HEK293 (cell line): ENCODE results near the gene FOLR1.

ENCODE experiments used
- EGR2 ChIP-seq: fragments of 450-650 bp; formaldehyde crosslinking; IDR thresholded peaks from 2 replicates; pipeline ENCODE4 v1.5.1; 2016; ENCODE audit warnings: low read depth, missing biosample characterization, missing genetic modification characterization
- HOXD13 ChIP-seq: sonication (generic); formaldehyde crosslinking; IDR thresholded peaks from 2 replicates; pipeline ENCODE4 v1.8.0; 2022; ENCODE audit warnings: missing genetic modification reagents, borderline replicate concordance
- ZEB2 ChIP-seq: fragments of 450-650 bp; formaldehyde crosslinking; IDR thresholded peaks from 2 replicates; pipeline ENCODE4 v1.5.1; 2016; ENCODE audit warnings: missing biosample characterization, missing genetic modification characterization
- ZFP3 ChIP-seq: fragments of 450-650 bp; formaldehyde crosslinking; IDR thresholded peaks from 2 replicates; pipeline ENCODE4 v1.5.1; 2016; ENCODE audit warnings: low read depth, missing biosample characterization, missing genetic modification characterization
- ZNF174 ChIP-seq: fragments of 450-650 bp; formaldehyde crosslinking; IDR thresholded peaks from 2 replicates; pipeline ENCODE4 v1.5.0; 2017; ENCODE audit warnings: missing biosample characterization, mild to moderate bottlenecking, missing genetic modification characterization
- ZNF623 ChIP-seq: fragments of 450-650 bp; formaldehyde crosslinking; IDR thresholded peaks from 2 replicates; pipeline ENCODE4 v1.5.1; 2016; ENCODE audit warnings: missing biosample characterization, missing genetic modification characterization
- ZSCAN30 ChIP-seq: fragments of 450-650 bp; IDR thresholded peaks from 2 replicates; pipeline ENCODE4 v1.5.1; 2018; ENCODE audit warnings: missing biosample characterization, mild to moderate bottlenecking, missing genetic modification characterization, moderate library complexity
- TF ChIP-seq, protein P1 (sequence below): fragments of 450-650 bp; formaldehyde crosslinking; IDR thresholded peaks from 2 replicates; pipeline ENCODE4 v1.5.1; 2017; ENCODE audit warnings: missing biosample characterization, missing genetic modification characterization
- TF ChIP-seq, protein P2 (sequence below): fragments of 450-650 bp; formaldehyde crosslinking; IDR thresholded peaks from 2 replicates; pipeline ENCODE4 v1.5.1; 2016; ENCODE audit warnings: missing biosample characterization, missing genetic modification characterization
- TF ChIP-seq, protein P3 (sequence below): fragments of 450-650 bp; formaldehyde crosslinking; IDR thresholded peaks from 2 replicates; pipeline ENCODE4 v1.5.1; 2016; ENCODE audit warnings: missing biosample characterization, missing genetic modification characterization

DNA sequence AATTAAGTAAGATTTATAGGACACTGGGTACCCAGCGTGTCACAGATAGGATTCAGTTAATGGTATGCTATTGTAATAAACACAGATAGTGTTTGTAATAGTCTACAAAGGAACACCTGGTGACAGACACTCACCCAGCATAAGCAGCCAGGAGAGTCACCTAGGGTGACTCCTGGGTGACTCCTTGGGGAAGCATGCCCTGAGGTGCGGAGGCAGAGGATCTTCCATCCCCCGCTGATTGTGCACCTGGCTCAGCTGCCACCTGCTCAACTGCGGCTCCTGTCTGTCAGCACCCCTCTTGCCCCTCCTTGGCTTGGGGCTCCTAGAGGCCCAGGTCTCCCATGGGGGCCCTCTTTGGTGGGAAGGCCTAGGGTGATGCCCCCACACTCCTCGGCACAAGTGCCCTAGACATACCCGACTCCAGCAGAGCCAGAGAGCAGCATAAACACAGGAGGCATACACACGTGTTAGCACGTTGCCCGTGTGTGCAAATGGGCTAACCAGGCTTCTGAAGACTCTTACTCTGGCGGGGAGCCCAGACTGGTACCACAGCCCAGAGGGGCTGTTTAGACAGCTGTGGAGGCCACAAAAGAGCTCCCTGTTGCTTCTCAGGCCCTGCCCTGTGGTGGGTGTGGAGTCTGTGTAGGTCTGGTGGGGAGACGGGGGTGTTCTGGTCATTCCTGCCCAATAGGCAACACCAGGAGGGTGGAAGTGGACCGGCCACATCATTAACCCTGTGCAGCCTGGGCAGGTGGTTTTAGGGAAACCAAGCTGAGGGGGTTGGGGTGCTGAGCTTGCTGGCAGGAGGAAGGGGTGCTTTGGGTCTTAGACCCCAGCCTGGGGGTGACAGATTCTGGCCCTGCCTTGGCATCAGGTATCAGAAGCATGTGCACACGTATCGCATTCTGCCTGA, 35.6 kb downstream of the FOLR1 start:
- TF ChIP-seq ZFP3 (no peak), ZNF623 (tag by site-specific recombination) (no peak), EGR2 (tag by site-specific recombination) (no peak), ZNF174 (tag by site-specific recombination) (no peak), HOXD13 (CRISPR knock-in tag) (no peak), ZEB2 (tag by site-specific recombination) (no peak), ZSCAN30 (tag by site-specific recombination) (no peak)
- TF ChIP-seq, protein P1, sequence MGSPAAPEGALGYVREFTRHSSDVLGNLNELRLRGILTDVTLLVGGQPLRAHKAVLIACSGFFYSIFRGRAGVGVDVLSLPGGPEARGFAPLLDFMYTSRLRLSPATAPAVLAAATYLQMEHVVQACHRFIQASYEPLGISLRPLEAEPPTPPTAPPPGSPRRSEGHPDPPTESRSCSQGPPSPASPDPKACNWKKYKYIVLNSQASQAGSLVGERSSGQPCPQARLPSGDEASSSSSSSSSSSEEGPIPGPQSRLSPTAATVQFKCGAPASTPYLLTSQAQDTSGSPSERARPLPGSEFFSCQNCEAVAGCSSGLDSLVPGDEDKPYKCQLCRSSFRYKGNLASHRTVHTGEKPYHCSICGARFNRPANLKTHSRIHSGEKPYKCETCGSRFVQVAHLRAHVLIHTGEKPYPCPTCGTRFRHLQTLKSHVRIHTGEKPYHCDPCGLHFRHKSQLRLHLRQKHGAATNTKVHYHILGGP = no peak
- TF ChIP-seq, protein P2, sequence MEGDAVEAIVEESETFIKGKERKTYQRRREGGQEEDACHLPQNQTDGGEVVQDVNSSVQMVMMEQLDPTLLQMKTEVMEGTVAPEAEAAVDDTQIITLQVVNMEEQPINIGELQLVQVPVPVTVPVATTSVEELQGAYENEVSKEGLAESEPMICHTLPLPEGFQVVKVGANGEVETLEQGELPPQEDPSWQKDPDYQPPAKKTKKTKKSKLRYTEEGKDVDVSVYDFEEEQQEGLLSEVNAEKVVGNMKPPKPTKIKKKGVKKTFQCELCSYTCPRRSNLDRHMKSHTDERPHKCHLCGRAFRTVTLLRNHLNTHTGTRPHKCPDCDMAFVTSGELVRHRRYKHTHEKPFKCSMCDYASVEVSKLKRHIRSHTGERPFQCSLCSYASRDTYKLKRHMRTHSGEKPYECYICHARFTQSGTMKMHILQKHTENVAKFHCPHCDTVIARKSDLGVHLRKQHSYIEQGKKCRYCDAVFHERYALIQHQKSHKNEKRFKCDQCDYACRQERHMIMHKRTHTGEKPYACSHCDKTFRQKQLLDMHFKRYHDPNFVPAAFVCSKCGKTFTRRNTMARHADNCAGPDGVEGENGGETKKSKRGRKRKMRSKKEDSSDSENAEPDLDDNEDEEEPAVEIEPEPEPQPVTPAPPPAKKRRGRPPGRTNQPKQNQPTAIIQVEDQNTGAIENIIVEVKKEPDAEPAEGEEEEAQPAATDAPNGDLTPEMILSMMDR = no peak
- TF ChIP-seq, protein P3, sequence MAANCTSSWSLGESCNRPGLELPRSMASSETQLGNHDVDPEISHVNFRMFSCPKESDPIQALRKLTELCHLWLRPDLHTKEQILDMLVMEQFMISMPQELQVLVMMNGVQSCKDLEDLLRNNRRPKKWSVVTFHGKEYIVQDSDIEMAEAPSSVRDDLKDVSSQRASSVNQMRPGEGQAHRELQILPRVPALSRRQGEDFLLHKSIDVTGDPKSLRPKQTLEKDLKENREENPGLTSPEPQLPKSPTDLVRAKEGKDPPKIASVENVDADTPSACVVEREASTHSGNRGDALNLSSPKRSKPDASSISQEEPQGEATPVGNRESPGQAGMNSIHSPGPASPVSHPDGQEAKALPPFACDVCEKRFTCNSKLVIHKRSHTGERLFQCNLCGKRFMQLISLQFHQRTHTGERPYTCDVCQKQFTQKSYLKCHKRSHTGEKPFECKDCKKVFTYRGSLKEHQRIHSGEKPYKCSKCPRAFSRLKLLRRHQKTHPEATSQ (tag by site-specific recombination) = no peak
